ENCODE results near the gene UNC5B.

- TF ChIP-seq CTCF (conservative IDR thresholded peaks at IDR 0.05): no peak
- no peak for TF ChIP-seq ZFX (IDR thresholded peaks at IDR 0.05)
These were observed 83.3 kb downstream of the UNC5B start for GRCh38 chr10:71295641-71296040.
